Measurements from ENCODE around the gene CHORDC1. TPM values are rescaled to one million over a fixed set of nuclear protein-coding genes. Genes with fewer than 3 reads are reported as not detected.
"Not testable (repeated sequence)": the region's sequence is repeated elsewhere in the genome, so short reads cannot be mapped to it uniquely, and the experiment has no call there.

CHORDC1 gene
- total RNA-seq = 10 to 100 TPM; 46.7 to 55.4 TPM

DNA sequence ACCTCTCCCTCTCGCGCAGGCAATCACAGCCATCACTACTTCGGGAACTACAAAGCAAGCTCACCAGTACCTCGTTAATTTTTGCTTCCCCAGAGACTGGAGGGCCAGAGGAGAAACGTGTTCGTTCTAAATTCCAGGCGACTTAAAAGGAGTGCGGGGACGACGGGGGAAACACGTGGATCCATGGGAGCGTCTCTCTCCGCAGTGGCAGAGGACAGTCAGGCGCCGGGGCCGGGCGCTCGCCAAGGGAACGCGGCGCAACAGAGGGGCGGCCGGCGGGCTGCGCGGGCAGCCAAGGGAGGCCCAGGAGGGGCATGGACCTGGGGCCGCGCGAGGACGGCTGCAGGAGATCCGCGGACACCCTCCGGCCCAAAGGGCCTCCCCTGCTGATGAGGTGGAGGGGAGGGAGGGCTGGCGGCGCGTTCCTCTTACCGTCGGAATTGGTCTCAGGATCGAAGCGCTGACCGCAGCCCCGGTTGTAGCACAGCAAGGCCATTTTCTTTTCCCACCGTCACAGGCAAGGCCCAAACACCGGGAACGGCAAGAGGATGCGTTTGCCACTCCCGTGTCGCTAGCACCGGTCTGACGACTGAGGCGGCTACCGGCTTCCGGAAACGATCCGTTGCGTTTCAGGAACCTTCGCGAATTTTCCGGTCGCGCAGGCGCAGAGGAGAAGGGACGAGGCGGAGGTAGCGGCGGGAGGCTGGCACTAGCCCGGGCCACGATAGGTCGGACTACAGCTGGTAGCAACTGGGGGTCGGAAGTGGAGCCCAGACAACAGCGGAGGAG is at the start of gene CHORDC1:
CHORDC1 (minus strand) TSS at position 591 of the 789 bp plus-strand sequence; CDS start at position 496, 95 bp downstream.
- Mint-ChIP-seq H3K4me1 (peaks cover 33% of the 10 kb centered on the region), H3K36me3 (peaks cover 13% of the 10 kb centered on the region), H3K27me3 (no peaks in the 10 kb centered on the region), H3K4me3 (peak within 1 kb of the TSS; percentile 99), H3K27ac (peak within 1 kb of the TSS; percentile 96), H3K9me3 (no peaks in the 10 kb centered on the region)
- DNase-seq = peak; percentile 93
- ATAC-seq (ENCODE audit: low read depth) = peak; percentile 95
- POLR2A ChIA-PET = no interaction called here

DNA sequence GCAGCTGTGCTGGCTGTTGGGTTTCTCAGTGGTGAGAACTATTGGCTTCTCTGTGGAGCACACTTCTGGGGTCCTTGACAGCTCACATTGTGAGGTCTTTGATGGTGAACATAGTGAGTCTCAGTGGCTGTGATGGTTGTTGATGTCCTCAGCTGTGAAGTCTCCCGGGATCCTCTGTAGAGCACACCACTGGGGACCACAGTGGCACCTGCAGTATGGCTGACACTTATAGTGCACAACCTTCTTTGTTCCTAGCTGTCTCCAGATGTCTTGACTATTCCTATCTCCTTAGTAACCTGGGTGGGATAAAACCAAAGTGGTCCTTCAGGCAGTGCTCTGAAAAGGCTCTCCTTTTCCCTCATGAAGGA is 34.3 kb upstream of the CHORDC1 start:
- DNase-seq = no peak
- no peak overlapping the region for H3K4me3 Mint-ChIP-seq
- no peaks in the 10 kb centered on the region for H3K4me1 Mint-ChIP-seq
- H3K9me3 Mint-ChIP-seq = no peaks in the 10 kb centered on the region
- POLR2A ChIA-PET = no interaction called here
- no peak overlapping the region for H3K27ac Mint-ChIP-seq
- no peaks in the 10 kb centered on the region for H3K27me3 Mint-ChIP-seq
- no peak for ATAC-seq (ENCODE audit: low read depth)
- no peaks in the 10 kb centered on the region for H3K36me3 Mint-ChIP-seq

DNA sequence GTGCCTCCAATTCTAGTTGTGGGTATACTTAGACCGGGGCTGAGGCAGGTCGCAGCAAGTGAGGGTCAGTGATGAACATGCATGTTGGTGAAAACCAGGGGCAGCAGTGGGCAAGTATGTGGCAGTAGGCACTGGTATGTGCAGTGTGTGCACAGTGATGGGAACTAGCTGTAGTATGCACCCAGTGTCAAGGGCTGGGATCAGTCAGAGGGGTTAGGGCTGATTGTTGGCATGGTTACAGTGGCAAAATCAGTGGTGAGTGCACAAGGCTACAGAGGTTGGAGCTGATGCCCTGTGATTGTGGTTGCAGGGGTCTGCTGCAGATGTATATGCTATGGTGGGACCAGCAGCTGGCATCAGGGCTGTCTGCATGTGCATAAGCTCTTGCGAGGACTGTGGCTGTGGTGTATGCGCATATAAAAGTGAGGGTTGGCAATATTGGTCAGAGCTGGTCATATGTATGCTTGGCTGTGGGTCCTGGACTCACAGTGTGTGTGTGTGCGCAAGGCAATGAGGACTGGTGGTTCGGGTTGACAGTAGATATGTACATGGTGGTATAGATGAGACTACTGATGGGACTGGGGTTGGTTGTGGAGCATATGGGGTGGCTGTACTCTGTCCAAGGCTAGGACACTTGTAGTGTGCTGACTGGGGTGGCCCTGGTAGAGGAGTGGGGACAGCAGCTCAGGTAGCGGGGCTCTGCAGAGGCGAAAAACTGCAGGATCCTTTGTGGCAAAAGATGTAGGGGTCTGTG is 33.7 kb upstream of the CHORDC1 start:
- no peaks in the 10 kb centered on the region for H3K36me3 Mint-ChIP-seq
- H3K9me3 Mint-ChIP-seq = no peaks in the 10 kb centered on the region
- no peaks in the 10 kb centered on the region for H3K27me3 Mint-ChIP-seq
- no peak overlapping the region for H3K27ac Mint-ChIP-seq
- H3K4me3 Mint-ChIP-seq = no peak overlapping the region
- POLR2A ChIA-PET = no interaction called here
- no peak for DNase-seq
- no peaks in the 10 kb centered on the region for H3K4me1 Mint-ChIP-seq
- ATAC-seq (ENCODE audit: low read depth) = no peak

DNA sequence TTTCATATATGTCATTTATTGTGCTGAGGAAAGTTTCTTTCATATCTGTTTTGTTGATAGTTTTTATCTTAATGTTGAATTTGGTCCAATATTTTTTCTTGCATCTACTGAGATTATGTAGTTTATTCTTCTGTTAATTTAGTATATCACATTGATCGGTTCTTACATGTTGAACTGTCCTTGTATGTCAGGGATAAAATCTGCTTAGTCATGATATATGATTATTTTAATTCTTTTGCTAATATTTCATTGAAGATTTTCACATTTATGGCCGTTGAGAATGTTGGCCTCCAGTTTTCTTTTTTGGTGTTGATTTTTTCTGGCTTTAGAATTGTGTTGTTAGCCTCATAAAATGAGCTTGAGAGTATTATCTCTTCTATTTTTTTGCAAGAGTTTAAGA is 31.2 kb upstream of the CHORDC1 start:
- ATAC-seq (ENCODE audit: low read depth) (no peak), DNase-seq (no peak)
- POLR2A ChIA-PET = no interaction called here
- Mint-ChIP-seq H3K27ac (no peak overlapping the region), H3K36me3 (no peaks in the 10 kb centered on the region), H3K4me1 (peaks cover 3% of the 10 kb centered on the region), H3K4me3 (no peak overlapping the region), H3K9me3 (no peaks in the 10 kb centered on the region), H3K27me3 (no peaks in the 10 kb centered on the region)

DNA sequence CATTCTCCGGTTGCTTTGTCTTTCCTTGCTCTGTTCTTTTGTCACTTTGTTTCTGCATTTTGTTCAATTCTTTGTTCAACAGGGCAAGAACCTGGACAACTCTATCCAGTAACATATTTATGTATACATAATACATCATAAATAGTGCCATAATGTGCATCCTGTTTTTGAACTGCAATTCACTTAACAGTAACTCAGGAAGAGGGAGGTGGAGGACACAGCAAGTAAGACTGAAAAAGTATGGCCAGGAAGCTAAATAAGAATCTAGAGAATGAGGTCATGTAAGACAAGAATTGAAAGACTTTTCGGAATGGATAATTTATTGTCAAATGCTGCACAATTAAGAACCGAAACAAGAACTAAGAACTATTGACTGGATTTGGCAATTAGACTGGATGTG is 29.2 kb upstream of the CHORDC1 start:
- H3K4me3 Mint-ChIP-seq = no peak overlapping the region
- DNase-seq = no peak
- H3K36me3 Mint-ChIP-seq = no peaks in the 10 kb centered on the region
- no peaks in the 10 kb centered on the region for H3K9me3 Mint-ChIP-seq
- POLR2A ChIA-PET = no interaction called here
- no peak for ATAC-seq (ENCODE audit: low read depth)
- H3K4me1 Mint-ChIP-seq = peaks cover 3% of the 10 kb centered on the region
- no peaks in the 10 kb centered on the region for H3K27me3 Mint-ChIP-seq
- no peak overlapping the region for H3K27ac Mint-ChIP-seq

DNA sequence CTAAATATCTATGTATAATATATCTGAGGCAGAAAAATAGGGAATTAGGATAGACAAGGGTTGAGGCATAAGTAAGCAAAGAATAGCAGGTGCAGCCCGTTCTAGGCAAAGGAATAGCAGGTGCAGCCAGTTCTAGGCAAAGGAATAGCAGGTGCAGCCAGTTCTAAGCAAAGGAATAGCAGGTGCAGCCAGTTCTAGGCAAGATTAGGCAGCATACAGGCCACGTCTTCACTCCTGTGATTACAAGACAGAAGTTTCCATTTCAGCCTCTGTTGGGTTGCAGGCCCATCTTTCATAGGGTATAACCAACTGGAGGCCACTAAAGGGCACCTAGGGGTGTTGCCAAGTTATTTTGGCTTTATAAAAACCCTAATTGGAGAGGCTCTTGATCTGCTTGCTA is 28.8 kb upstream of the CHORDC1 start:
- POLR2A ChIA-PET = no interaction called here
- Mint-ChIP-seq H3K36me3 (no peaks in the 10 kb centered on the region), H3K9me3 (no peaks in the 10 kb centered on the region), H3K27ac (no peak overlapping the region), H3K27me3 (no peaks in the 10 kb centered on the region), H3K4me1 (peaks cover 3% of the 10 kb centered on the region), H3K4me3 (no peak overlapping the region)
- ATAC-seq (ENCODE audit: low read depth) (no peak), DNase-seq (no peak)

DNA sequence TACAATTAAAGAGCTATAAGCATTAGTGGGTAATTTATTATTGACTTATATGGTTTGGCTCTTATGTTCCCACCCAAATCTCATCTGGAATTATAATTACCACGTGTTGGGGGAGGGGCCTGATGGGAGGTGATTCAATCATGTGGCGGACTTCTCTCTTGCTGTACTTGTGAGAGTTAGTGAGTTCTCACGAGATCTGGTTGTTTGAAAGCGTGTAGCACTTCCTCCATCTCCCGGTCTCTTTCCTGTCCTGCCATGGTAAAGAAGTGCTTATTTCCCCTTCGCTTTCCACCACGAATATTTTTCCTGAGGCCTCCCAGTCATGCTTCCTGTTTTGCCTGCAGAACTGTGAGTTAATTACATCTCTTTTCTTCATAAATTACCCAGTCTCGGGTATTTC is 28.1 kb upstream of the CHORDC1 start:
- peaks cover 3% of the 10 kb centered on the region for H3K4me1 Mint-ChIP-seq
- no peaks in the 10 kb centered on the region for H3K36me3 Mint-ChIP-seq
- peaks cover 2% of the 10 kb centered on the region for H3K27me3 Mint-ChIP-seq
- H3K4me3 Mint-ChIP-seq = peak overlapping the region; percentile 76
- POLR2A ChIA-PET = no interaction called here
- H3K27ac Mint-ChIP-seq = no peak overlapping the region
- DNase-seq = no peak
- no peaks in the 10 kb centered on the region for H3K9me3 Mint-ChIP-seq
- ATAC-seq (ENCODE audit: low read depth) = no peak

DNA sequence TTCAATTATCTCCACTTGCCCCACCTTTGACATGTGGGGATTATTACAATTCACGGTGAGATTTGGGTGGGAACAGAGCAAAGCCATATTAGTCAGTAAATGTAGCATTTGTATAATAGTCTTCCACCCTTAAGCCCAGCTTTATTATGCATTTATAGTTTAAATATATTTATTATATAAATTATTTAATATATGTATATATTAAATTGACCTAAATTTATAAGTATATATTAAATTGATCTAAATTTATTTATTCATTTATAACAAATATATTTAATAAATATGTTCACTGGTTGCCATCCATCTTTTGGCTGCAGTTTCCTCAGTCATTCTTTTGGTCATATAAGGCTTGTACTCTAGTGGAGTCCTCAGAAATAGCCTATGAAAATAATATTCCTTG is 23.6 kb upstream of the CHORDC1 start:
- POLR2A ChIA-PET = no interaction called here
- Mint-ChIP-seq H3K36me3 (no peaks in the 10 kb centered on the region), H3K9me3 (no peaks in the 10 kb centered on the region), H3K27me3 (peaks cover 17% of the 10 kb centered on the region), H3K27ac (no peak overlapping the region), H3K4me1 (peaks cover 3% of the 10 kb centered on the region), H3K4me3 (no peak overlapping the region)
- ATAC-seq (ENCODE audit: low read depth) (no peak), DNase-seq (no peak)

DNA sequence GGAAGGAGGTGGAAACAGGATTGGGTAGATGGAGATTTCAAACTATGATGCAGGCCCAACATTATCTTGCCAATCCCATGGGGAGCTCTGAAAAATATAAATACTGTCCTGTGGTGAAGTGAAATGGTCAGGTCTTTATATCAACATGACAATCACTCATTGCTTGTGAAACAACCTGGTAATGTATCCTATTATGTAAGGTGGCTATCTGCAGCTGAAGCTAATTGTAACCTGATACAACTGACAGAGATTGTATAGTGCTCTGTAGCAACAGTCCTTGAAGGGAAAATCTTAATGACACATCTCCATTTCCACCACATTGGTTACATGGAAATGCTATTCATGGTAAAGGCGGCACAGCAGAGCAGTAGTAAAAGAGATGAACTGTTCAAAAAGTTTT is 20.7 kb upstream of the CHORDC1 start:
- DNase-seq = no peak
- no peaks in the 10 kb centered on the region for H3K4me1 Mint-ChIP-seq
- no peaks in the 10 kb centered on the region for H3K9me3 Mint-ChIP-seq
- POLR2A ChIA-PET = no interaction called here
- no peak overlapping the region for H3K4me3 Mint-ChIP-seq
- no peak for ATAC-seq (ENCODE audit: low read depth)
- no peak overlapping the region for H3K27ac Mint-ChIP-seq
- no peaks in the 10 kb centered on the region for H3K36me3 Mint-ChIP-seq
- peaks cover 21% of the 10 kb centered on the region for H3K27me3 Mint-ChIP-seq

DNA sequence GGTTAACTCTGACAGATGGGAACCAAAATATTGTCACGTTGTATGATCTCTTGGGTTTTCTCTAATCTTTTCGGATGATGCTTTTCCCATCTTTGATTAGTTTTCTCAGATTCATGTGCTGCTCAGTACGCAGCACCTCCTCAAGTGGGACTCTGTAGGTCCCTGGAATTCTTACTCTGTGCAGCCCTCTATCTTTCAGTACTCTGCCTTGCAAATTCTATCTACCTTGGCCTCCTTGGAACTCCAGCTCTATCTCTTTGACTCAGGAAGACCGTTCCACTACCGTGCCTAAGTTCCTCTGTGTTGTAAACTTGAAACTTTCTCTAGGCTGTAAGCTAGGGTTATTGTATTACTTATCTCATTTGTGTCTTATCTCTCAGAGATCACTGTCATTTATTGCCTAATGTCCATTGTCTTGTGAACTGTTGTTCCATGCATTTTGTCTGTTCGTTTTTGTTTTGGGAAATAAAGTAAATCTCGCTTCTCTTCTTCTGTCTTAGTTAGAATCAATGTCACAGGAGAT is 20.1 kb upstream of the CHORDC1 start:
- H3K36me3 Mint-ChIP-seq = no peaks in the 10 kb centered on the region
- POLR2A ChIA-PET = no interaction called here
- no peak for ATAC-seq (ENCODE audit: low read depth)
- DNase-seq = no peak
- H3K27me3 Mint-ChIP-seq = peaks cover 23% of the 10 kb centered on the region
- no peaks in the 10 kb centered on the region for H3K9me3 Mint-ChIP-seq
- H3K4me3 Mint-ChIP-seq = no peak overlapping the region
- H3K4me1 Mint-ChIP-seq = no peaks in the 10 kb centered on the region
- H3K27ac Mint-ChIP-seq = no peak overlapping the region

DNA sequence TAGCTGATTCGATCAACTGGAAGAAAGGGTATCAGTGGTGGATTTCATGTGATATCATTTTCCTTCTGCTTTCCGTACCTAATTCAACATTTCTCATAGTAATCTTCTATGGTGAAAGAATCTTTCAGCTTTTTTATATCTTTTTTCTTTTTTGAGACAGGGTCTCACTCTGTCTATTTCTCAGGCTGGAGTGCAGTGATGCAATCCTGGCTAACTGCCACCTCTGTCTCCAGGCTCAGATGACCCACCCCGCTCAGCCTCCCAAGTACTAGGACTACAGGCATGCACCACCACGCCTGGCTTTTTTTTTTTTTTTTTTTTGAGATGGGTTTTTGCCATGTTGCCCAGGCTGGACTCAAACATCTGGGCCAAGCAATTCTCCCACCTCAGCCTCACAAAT is 18.6 kb upstream of the CHORDC1 start:
- ATAC-seq (ENCODE audit: low read depth) = no peak
- Mint-ChIP-seq H3K4me3 (no peak overlapping the region), H3K27ac (no peak overlapping the region), H3K36me3 (no peaks in the 10 kb centered on the region), H3K4me1 (no peaks in the 10 kb centered on the region), H3K9me3 (no peaks in the 10 kb centered on the region), H3K27me3 (peaks cover 25% of the 10 kb centered on the region)
- POLR2A ChIA-PET = no interaction called here
- DNase-seq = no peak

DNA sequence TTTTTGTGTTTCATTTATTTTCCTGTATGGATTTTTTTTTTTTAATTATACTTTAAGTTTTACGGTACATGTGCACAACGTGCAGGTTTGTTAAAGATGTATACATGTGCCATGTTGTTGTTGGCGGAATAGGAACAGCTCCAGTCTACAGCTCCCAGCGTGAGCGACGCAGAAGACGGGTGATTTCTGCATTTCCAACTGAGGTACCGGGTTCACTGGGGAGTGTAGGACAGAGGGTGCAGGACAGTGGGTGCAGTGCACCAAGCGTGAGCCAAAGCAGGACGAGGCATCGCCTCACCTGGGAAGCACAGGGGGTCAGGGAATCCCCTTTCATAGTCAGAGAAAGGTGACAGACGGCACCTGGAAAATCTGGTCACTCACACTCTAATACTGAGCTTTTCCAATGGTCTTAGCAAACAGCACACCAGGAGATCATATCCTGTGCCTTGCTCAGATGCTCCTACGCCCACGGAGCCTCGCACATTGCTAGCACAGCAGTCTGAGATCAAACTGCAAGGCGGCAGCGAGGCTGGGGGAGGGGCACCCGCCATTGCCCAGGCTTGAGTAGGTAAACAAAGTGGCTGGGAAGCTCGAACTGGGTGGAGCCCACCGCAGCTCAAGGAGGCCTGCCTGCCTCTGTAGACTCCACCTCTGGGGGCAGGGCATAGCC is 17.3 kb upstream of the CHORDC1 start:
- POLR2A ChIA-PET; ATAC-seq (ENCODE audit: low read depth); DNase-seq; H3K9me3 Mint-ChIP-seq; H3K4me3 Mint-ChIP-seq; H3K27ac Mint-ChIP-seq; H3K36me3 Mint-ChIP-seq; H3K4me1 Mint-ChIP-seq: not testable (repeated sequence)
- peaks cover 30% of the 10 kb centered on the region for H3K27me3 Mint-ChIP-seq

DNA sequence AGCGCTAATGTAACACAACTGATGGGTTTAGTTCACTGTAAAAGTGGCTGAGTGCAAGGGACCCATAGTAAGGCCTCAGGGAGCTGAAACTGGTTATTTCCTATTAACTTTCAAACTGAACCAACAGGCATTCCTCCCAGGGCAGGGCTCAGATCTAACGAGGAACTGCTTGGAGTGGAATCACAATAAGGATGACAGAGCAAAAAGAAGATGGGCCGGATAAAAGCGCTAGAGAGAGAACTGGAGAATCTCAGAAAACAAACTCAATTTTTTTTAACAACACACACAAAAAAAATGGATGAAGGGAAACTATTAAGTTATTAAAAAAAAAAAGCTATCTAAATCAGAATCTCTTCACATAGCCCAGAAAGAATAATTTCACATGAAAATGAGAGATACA is 14.2 kb upstream of the CHORDC1 start:
- no peaks in the 10 kb centered on the region for H3K9me3 Mint-ChIP-seq
- POLR2A ChIA-PET = no interaction called here

DNA sequence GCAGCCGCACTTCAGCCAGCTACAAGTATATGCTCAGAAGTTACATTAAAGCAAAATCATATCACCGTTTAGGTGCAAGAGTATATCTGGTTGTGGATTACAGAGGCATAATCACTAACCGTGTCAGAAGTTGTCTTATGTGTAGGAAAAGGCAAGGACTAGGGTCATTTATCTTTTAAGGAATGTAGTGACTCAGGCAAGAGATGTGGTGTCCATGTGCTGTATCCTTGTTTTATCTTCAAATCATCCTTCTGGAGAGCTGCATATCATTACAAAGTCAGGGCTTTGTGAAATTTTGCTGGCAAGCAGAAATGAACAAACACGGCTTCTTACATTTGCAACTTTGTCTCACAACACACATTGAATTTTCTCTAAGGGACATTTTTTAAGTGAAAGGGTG is 12.7 kb upstream of the CHORDC1 start:
- no peak overlapping the region for H3K27ac Mint-ChIP-seq
- POLR2A ChIA-PET = no interaction called here
- H3K27me3 Mint-ChIP-seq = peaks cover 30% of the 10 kb centered on the region
- no peak for ATAC-seq (ENCODE audit: low read depth)
- H3K36me3 Mint-ChIP-seq = no peaks in the 10 kb centered on the region
- H3K9me3 Mint-ChIP-seq = no peaks in the 10 kb centered on the region
- no peak for DNase-seq
- no peak overlapping the region for H3K4me3 Mint-ChIP-seq
- H3K4me1 Mint-ChIP-seq = no peaks in the 10 kb centered on the region

More for the DNA sequence above, 14.2 kb upstream of the CHORDC1 start:
- Mint-ChIP-seq H3K4me1 (no peaks in the 10 kb centered on the region), H3K27ac (no peak overlapping the region), H3K36me3 (no peaks in the 10 kb centered on the region), H3K27me3 (peaks cover 25% of the 10 kb centered on the region), H3K4me3 (no peak overlapping the region)
- ATAC-seq (ENCODE audit: low read depth) (no peak), DNase-seq (no peak)

All from activated naive CD8-positive, alpha-beta T cell treated with anti-CD3 and anti-CD28 coated beads, Interleukin-2, amount 10 ng/mL, durations not matched to agents 7 days and 5 days (primary cell).